ENCODE results near the gene IGSF3.

The IGSF3 gene

GRCh38 chr1:116561563-116561962, 106.0 kb downstream of the IGSF3 start:
- Histone ChIP-seq H3K9me3 (ENCODE audit: insufficient read depth, low read length, severe bottlenecking) (peaks cover 5% of the 10 kb centered on the region), H3K36me3 (ENCODE audit: insufficient read depth, low read length) (no peaks in the 10 kb centered on the region; the same call in 1 of the 2 replicates), H3K4me3 (ENCODE audit: low read depth in 1 of 2, low read length in 2 of 2) (no peak overlapping the region), H3K79me2 (ENCODE audit: insufficient read depth, low read length) (peaks cover 94% of the 10 kb centered on the region), H3K4me2 (ENCODE audit: insufficient read depth, low read length) (no peak overlapping the region), H2AFZ (ENCODE audit: low read depth, low read length) (no peak overlapping the region), H3K9ac (ENCODE audit: low read depth, low read length) (no peak overlapping the region), H4K20me1 (ENCODE audit: insufficient read depth, low read length) (peaks cover 7% of the 10 kb centered on the region; the same call in 1 of the 2 replicates), H3K4me1 (ENCODE audit: insufficient read depth, low read length) (no peaks in the 10 kb centered on the region), H3K27ac (ENCODE audit: low read length) (no peak overlapping the region), H3K27me3 (ENCODE audit: insufficient read depth, low read length, poor library complexity) (no peaks in the 10 kb centered on the region)
- DNase-seq (no peak), ATAC-seq (ENCODE audit: insufficient read depth, low read depth) (no peak)
- TF ChIP-seq CTCF (IDR thresholded peaks at IDR 0.05; ENCODE audit: borderline replicate concordance, extremely low read depth, low read length, poor library complexity, severe bottlenecking) (no peak), EZH2 (IDR thresholded peaks at IDR 0.05; ENCODE audit: borderline replicate concordance, low read depth, low read length, severe bottlenecking) (no peak)

- ATAC-seq (ENCODE audit: insufficient read depth, low read depth), result no peak
- Histone ChIP-seq H3K9me3 (ENCODE audit: insufficient read depth, low read length, severe bottlenecking) (peaks cover 5% of the 10 kb centered on the region), H3K27me3 (ENCODE audit: insufficient read depth, low read length, poor library complexity) (no peaks in the 10 kb centered on the region), H3K4me2 (ENCODE audit: insufficient read depth, low read length) (no peak overlapping the region), H2AFZ (ENCODE audit: low read depth, low read length) (no peak overlapping the region), H3K4me3 (ENCODE audit: low read depth in 1 of 2, low read length in 2 of 2) (no peak overlapping the region), H3K4me1 (ENCODE audit: insufficient read depth, low read length) (no peaks in the 10 kb centered on the region), H3K9ac (ENCODE audit: low read depth, low read length) (no peak overlapping the region), H3K79me2 (ENCODE audit: insufficient read depth, low read length) (peaks cover 94% of the 10 kb centered on the region), H3K27ac (ENCODE audit: low read length) (no peak overlapping the region), H4K20me1 (ENCODE audit: insufficient read depth, low read length) (peaks cover 7% of the 10 kb centered on the region; the same call in 1 of the 2 replicates), H3K36me3 (ENCODE audit: insufficient read depth, low read length) (no peaks in the 10 kb centered on the region; the same call in 1 of the 2 replicates)
- TF ChIP-seq EZH2 (IDR thresholded peaks at IDR 0.05; ENCODE audit: borderline replicate concordance, low read depth, low read length, severe bottlenecking), result no peak
- TF ChIP-seq CTCF (IDR thresholded peaks at IDR 0.05; ENCODE audit: borderline replicate concordance, extremely low read depth, low read length, poor library complexity, severe bottlenecking), result no peak
- no peak for DNase-seq
Measured at GRCh38 chr1:116560704-116561490, 106.6 kb downstream of the IGSF3 start.

- Histone ChIP-seq H3K79me2 (ENCODE audit: insufficient read depth, low read length) (peaks cover 91% of the 10 kb centered on the region), H3K4me2 (ENCODE audit: insufficient read depth, low read length) (no peak overlapping the region)
- no peak for ATAC-seq (ENCODE audit: insufficient read depth, low read depth)
Measured at GRCh38 chr1:116559304-116559761, 108.2 kb downstream of the IGSF3 start.

More at GRCh38 chr1:116559304-116559761, 108.2 kb downstream of the IGSF3 start:
- H3K4me3 ChIP-seq (ENCODE audit: low read depth in 1 of 2, low read length in 2 of 2), result no peak overlapping the region
- H3K27me3 ChIP-seq (ENCODE audit: insufficient read depth, low read length, poor library complexity), result no peaks in the 10 kb centered on the region
- H3K9ac ChIP-seq (ENCODE audit: low read depth, low read length), result no peak overlapping the region
- peaks cover 5% of the 10 kb centered on the region for H3K9me3 ChIP-seq (ENCODE audit: insufficient read depth, low read length, severe bottlenecking)
- DNase-seq, result no peak
- H4K20me1 ChIP-seq (ENCODE audit: insufficient read depth, low read length), result peaks cover 9% of the 10 kb centered on the region; the same call in 1 of the 2 replicates
- H2AFZ ChIP-seq (ENCODE audit: low read depth, low read length), result no peak overlapping the region
- no peak overlapping the region for H3K27ac ChIP-seq (ENCODE audit: low read length)
- H3K4me1 ChIP-seq (ENCODE audit: insufficient read depth, low read length), result no peaks in the 10 kb centered on the region
- no peaks in the 10 kb centered on the region; the same call in 1 of the 2 replicates for H3K36me3 ChIP-seq (ENCODE audit: insufficient read depth, low read length)
- TF ChIP-seq EZH2 (IDR thresholded peaks at IDR 0.05; ENCODE audit: borderline replicate concordance, low read depth, low read length, severe bottlenecking) (no peak), CTCF (IDR thresholded peaks at IDR 0.05; ENCODE audit: borderline replicate concordance, extremely low read depth, low read length, poor library complexity, severe bottlenecking) (no peak)
